Suprapubic skin (tissue), 4 donors: ENCODE data around the gene DDR1.

Experiments used
- EP300 ChIP-seq: sonication (generic); formaldehyde crosslinking; IDR thresholded peaks from one replicate; pipeline ENCODE4 v1.6.1; 2017; ENCODE audit warnings: antibody characterized with exemption
- POLR2A ChIP-seq, 2 donors: fragments of 450-650 bp; IDR thresholded peaks; one replicate each; pipeline ENCODE4 v1.6.1; 2017; ENCODE audit warnings: antibody characterized with exemption in 2 of 2, mild to moderate bottlenecking in 2 of 2, moderate library complexity in 2 of 2
- POLR2AphosphoS5 ChIP-seq, 3 donors: sonication (generic); formaldehyde crosslinking; IDR thresholded peaks; one replicate each; pipeline ENCODE4 v1.6.1; 2017; ENCODE audit warnings: antibody characterized with exemption in 3 of 3
- TF ChIP-seq, protein P1 (sequence below), 2 donors: fragments of 200-600 bp in 1 of 2; fragments of 450-650 bp in 1 of 2; sonication (generic) in 1 of 2; IDR thresholded peaks; one replicate each; pipeline ENCODE4 v1.5.1; 2016 to 2019; ENCODE audit warnings: antibody characterized with exemption in 2 of 2, mild to moderate bottlenecking in 1 of 2, moderate library complexity in 1 of 2

- no peak for TF ChIP-seq POLR2A (IDR thresholded peaks at IDR 0.05)
- TF ChIP-seq, protein P1, sequence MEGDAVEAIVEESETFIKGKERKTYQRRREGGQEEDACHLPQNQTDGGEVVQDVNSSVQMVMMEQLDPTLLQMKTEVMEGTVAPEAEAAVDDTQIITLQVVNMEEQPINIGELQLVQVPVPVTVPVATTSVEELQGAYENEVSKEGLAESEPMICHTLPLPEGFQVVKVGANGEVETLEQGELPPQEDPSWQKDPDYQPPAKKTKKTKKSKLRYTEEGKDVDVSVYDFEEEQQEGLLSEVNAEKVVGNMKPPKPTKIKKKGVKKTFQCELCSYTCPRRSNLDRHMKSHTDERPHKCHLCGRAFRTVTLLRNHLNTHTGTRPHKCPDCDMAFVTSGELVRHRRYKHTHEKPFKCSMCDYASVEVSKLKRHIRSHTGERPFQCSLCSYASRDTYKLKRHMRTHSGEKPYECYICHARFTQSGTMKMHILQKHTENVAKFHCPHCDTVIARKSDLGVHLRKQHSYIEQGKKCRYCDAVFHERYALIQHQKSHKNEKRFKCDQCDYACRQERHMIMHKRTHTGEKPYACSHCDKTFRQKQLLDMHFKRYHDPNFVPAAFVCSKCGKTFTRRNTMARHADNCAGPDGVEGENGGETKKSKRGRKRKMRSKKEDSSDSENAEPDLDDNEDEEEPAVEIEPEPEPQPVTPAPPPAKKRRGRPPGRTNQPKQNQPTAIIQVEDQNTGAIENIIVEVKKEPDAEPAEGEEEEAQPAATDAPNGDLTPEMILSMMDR (IDR thresholded peaks at IDR 0.05), result no peak
- no peak for TF ChIP-seq EP300
- TF ChIP-seq POLR2AphosphoS5 (IDR thresholded peaks at IDR 0.05), result no peak
Observed at GRCh38 chr6:30849903-30850651, 34.2 kb upstream of the DDR1 start.
